ENCODE data around the gene PAQR5.

GRCh38 chr15:69389426-69389825 lies 90.7 kb downstream of the PAQR5 start:
- TF ChIP-seq REST (IDR thresholded peaks at IDR 0.05) (no peak), YY1 (IDR thresholded peaks at IDR 0.05) (no peak), ZBTB33 (IDR thresholded peaks at IDR 0.05) (no peak), CTCF (IDR thresholded peaks at IDR 0.05; ENCODE audit: low read depth, low read length, missing input control) (no peak), RAD21 (IDR thresholded peaks at IDR 0.05) (no peak), EGR1 (IDR thresholded peaks at IDR 0.05; ENCODE audit: low read depth in 2 of 2) (no peak), TAF1 (conservative IDR thresholded peaks at IDR 0.05) (no peak)

Measured in liver (tissue), 3 donors.